ENCODE measurements around the gene IGSF8.

DNA sequence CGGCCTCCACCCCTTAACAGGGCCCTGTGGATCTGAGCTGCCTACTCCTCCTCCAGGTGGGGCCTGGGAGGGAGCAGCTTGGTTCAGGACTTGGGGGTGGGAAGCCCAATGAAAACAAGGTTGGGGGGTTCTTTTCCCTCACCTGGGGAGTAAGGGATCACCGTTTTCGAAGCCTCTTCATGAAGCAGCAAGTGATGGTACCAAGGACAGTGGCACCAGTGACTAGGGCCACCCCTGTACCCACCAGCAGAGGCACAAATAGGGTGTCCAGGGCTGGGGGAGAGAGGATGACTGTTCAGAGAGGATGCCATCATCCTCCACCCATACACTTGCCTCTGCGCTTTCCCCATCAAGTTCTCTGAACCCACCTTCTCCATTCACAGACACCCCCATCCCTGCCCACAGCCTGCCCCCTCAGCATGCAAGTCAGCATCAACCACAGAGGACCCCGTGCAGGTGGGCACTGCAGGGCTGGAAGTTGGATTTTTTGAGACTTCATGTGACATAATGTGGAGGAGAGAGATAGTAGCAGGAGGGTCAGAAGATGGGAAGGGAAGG lies 6.7 kb downstream of the IGSF8 start:
- TF ChIP-seq, protein P1, sequence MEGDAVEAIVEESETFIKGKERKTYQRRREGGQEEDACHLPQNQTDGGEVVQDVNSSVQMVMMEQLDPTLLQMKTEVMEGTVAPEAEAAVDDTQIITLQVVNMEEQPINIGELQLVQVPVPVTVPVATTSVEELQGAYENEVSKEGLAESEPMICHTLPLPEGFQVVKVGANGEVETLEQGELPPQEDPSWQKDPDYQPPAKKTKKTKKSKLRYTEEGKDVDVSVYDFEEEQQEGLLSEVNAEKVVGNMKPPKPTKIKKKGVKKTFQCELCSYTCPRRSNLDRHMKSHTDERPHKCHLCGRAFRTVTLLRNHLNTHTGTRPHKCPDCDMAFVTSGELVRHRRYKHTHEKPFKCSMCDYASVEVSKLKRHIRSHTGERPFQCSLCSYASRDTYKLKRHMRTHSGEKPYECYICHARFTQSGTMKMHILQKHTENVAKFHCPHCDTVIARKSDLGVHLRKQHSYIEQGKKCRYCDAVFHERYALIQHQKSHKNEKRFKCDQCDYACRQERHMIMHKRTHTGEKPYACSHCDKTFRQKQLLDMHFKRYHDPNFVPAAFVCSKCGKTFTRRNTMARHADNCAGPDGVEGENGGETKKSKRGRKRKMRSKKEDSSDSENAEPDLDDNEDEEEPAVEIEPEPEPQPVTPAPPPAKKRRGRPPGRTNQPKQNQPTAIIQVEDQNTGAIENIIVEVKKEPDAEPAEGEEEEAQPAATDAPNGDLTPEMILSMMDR (IDR thresholded peaks at IDR 0.05), result no peak
- no peak for TF ChIP-seq EP300 (IDR thresholded peaks at IDR 0.05; ENCODE audit: low read depth)
- TF ChIP-seq POLR2A (IDR thresholded peaks at IDR 0.05), result no peak

Data from transverse colon (tissue), 3 donors.